ENCODE results near the gene RASGEF1C.

DNA sequence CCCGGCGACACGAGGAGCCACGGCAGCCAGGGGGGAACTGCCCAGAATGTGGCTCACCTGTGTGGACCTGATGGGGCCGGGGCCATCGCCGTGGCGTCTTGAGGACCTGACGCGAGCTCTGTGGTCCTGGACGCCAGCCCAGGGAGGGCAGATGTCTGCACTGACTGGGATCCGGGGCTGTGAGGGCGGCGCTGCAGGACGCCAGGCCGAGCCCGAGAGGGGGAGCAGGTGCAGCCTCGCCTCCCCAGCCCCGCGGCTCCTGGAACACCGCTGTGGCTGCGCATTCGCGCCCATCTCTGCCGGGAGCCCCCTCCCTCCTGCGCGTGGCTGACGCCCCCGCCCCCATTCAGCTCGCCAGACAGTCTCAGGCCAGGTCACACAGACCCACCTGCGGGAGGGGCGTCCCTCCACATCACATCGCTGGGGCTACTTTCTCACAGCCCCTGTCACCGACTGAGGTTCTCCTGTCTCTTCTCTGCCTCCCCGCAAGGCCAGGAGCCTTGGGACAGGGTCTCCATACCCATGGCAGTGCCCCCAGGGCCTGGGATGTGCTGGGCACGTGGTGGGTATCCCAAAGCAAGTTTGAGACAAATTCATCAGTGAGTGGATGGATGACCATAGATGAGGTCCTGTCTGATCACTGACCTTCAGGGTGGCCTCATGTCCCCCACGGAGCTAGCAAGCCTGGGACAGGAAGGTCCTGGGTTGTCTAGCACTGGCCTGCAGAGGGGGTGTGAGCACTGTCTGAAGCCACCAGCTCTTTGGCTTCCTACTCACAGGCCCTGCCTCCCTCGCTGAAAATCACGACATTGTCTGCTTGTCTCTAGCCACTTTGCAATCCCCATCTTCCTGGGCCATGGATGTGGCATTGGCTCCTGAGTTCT is 47.3 kb downstream of the RASGEF1C start:
- TF ChIP-seq POLR2A (IDR thresholded peaks at IDR 0.05; ENCODE audit: low read length) (no peak), GATA1 (IDR thresholded peaks at IDR 0.05; ENCODE audit: low read depth, low read length) (no peak)

Data from erythroblast (primary cell).